Cardiac muscle cell (in vitro differentiated cells and primary cell): Measurements from ENCODE around the gene DPYSL4. TPM values are rescaled to one million over a fixed set of nuclear protein-coding genes. Genes with fewer than 3 reads are reported as not detected.

Experiments used
- DNase-seq, 2 donors: peaks; one replicate each; pipeline versions ENCODE4 v3.0.0 to v3.0.0-alpha.2; 2010 to 2017; ENCODE audit warnings: low read depth in 1 of 2, low spot score in 1 of 2
- H3K27ac ChIP-seq: fragments of 200-600 bp; sonication (generic); 2 replicates; pipeline ENCODE4 v1.5.1; 2016
- H3K27me3 ChIP-seq: fragments of 200-600 bp; sonication (generic); 2 replicates; pipeline ENCODE4 v1.6.0; 2016; ENCODE audit warnings: control low read depth
- H3K36me3 ChIP-seq: fragments of 200-600 bp; sonication (generic); 2 replicates; pipeline ENCODE4 v1.5.1; 2016; ENCODE audit warnings: control low read depth
- H3K4me1 ChIP-seq: fragments of 200-600 bp; sonication (generic); 2 replicates; pipeline ENCODE4 v1.8.1; 2017; ENCODE audit warnings: low read depth, mild to moderate bottlenecking, mixed run types
- H3K4me3 ChIP-seq: fragments of 200-600 bp; sonication (generic); 2 replicates; pipeline ENCODE4 v1.5.1; 2016; ENCODE audit warnings: mild to moderate bottlenecking
- H3K9me3 ChIP-seq: fragments of 200-600 bp; sonication (generic); 2 replicates; pipeline ENCODE4 v1.5.1; 2017; ENCODE audit warnings: low read depth, mild to moderate bottlenecking, control low read depth
- polyA plus RNA-seq: library from polyadenylated mRNA; unstranded; fragments of >200 nt; fragmentation: Nextera tagmentation; extraction: Ambion mirVana; gene quantifications from 2 replicates; pipeline ENCODE4 v1.2.1, GENCODE V29; 2016
- total RNA-seq: library from RNA; depleted of rRNA; stranded (reverse); fragments of >200 nt; gene quantifications from 2 replicates; pipeline ENCODE4 v1.2.3, GENCODE V29; 2016
- TF ChIP-seq, protein P1 (sequence below): IDR thresholded peaks from 2 replicates; pipeline ENCODE4 v1.5.1; 2012; ENCODE audit warnings: low read depth, mild to moderate bottlenecking, low read length

DPYSL4 gene
- total and polyA plus RNA-seq, 2 experiments from 2014 or later = 12.5 to 30.3 TPM

DNA sequence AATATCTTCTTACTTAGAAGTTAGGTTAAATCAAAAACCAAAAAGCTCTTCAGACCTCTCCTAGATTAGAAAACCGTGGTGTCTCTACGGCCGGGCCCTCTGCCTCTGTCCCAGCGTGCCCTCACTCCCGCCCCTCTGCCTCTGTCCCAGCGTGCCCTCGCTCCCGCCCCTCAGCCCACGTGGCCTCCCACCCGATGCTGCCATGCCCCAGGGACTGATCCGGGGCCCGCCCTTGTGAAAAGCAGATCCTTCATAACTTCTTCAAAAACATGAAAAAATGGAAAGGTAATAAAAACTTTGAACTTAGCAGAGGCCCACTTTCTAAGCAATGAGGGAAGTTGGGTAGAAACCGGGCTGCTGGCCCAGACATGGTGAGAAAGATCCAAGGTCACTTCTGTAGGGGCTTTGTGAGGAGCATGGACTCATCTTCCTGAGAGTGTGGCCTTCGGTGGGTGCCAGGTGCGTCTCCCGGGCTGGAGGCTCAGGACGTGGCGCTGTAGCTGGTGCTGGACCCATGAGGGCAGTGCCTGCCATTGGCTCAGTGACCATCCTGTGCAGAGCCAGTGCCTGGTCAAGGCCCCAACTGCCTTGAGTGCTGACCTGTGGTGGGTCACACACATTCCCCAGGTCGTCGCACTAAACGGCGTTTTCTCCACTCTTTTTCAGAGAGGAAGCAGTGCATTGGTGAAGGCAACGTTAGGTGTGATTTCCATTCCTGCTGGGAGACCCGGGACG lies 4.9 kb upstream of the DPYSL4 start:
- Histone ChIP-seq H3K4me3 (no peak overlapping the region), H3K9me3 (no peaks in the 10 kb centered on the region), H3K27me3 (peaks cover 85% of the 10 kb centered on the region), H3K4me1 (no peaks in the 10 kb centered on the region), H3K27ac (no peak overlapping the region), H3K36me3 (no peaks in the 10 kb centered on the region)
- TF ChIP-seq, protein P1, sequence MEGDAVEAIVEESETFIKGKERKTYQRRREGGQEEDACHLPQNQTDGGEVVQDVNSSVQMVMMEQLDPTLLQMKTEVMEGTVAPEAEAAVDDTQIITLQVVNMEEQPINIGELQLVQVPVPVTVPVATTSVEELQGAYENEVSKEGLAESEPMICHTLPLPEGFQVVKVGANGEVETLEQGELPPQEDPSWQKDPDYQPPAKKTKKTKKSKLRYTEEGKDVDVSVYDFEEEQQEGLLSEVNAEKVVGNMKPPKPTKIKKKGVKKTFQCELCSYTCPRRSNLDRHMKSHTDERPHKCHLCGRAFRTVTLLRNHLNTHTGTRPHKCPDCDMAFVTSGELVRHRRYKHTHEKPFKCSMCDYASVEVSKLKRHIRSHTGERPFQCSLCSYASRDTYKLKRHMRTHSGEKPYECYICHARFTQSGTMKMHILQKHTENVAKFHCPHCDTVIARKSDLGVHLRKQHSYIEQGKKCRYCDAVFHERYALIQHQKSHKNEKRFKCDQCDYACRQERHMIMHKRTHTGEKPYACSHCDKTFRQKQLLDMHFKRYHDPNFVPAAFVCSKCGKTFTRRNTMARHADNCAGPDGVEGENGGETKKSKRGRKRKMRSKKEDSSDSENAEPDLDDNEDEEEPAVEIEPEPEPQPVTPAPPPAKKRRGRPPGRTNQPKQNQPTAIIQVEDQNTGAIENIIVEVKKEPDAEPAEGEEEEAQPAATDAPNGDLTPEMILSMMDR = no peak
- DNase-seq = no peak

DNA sequence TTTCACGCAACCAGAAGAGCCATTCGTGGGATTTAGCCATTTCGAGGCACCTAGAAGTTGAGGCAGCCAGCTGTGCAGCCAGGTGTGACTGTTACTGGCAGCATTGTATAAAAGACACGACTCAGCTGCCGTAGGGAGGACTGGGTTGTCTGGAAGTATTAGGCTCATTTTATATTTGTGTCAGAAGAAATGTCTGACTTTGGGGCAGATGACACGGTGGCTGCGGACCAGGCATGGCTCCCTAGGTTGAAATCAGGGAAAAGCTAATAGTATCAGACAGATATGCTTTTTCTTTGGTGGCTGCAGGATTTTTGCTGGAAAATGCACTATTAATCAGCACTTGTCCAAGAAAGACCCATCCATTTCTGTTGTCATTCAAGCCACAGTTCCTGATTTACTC lies 4.2 kb upstream of the DPYSL4 start:
- no peak for DNase-seq
- Histone ChIP-seq H3K4me1 (no peaks in the 10 kb centered on the region), H3K4me3 (no peak overlapping the region), H3K27ac (no peak overlapping the region), H3K36me3 (no peaks in the 10 kb centered on the region), H3K27me3 (peaks cover 85% of the 10 kb centered on the region), H3K9me3 (no peaks in the 10 kb centered on the region)
- TF ChIP-seq, protein P1 = no peak

DNA sequence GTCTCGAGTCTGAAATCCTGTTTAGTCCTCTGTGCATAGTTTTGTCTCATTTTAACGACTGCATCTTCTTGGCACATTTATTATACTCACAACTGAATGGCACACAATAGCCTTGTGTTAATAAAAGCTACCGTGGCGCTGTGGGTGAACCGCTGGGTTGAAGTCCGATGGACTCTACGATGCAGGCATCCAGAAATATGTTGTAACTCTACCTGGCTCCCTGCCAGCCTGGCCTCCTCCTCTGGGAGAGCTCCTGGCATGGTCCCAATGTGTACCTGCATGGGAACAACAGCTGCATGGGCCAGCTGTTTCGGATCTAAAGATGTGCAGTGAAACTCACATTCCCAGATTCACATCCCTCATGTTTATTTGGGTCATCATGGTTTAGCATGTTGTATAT lies 3.7 kb upstream of the DPYSL4 start:
- Histone ChIP-seq H3K27me3 (peaks cover 85% of the 10 kb centered on the region), H3K4me1 (no peaks in the 10 kb centered on the region), H3K9me3 (no peaks in the 10 kb centered on the region), H3K4me3 (no peak overlapping the region), H3K27ac (no peak overlapping the region), H3K36me3 (no peaks in the 10 kb centered on the region)
- DNase-seq = no peak
- TF ChIP-seq, protein P1 = no peak

DNA sequence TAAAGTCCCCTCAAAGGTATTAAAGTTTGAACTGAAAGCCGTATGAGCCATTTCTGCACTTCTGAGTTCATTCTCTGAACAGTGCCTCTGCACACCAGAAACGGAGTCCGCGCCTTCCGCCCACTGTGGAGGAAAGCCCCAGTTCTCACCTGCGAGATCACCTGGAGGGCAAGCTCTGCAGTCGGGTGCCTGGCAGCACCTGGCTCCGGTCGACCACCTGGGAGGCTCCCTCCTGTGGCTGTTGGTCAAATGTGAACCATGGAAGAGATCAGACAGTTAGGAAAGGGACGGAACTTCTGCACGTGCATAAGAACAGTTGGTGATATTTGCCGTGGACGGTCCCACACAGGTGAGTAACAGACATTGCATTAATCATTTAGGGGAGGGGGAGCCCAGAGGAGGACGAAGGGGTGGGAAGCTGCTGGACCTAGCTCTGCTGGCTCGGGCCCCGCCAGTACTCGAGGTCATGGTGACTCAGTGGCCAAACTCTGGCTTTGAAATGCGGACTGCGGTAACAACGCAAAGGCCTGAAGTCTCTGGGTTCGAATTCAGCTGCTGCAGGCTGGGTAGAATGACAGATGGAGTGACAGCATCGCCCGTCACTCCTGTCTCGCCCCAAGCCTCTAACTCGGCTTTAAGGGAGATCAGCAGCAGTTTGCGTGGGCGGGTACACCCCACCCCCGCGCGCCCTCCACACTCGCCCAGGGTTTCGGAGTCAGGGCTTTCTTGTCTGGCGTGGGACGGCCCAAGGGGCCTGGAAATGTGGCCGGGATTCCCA lies 1.7 kb upstream of the DPYSL4 start:
- H3K27ac ChIP-seq = no peak overlapping the region
- no peaks in the 10 kb centered on the region for H3K9me3 ChIP-seq
- peaks cover 89% of the 10 kb centered on the region for H3K27me3 ChIP-seq
- H3K36me3 ChIP-seq = no peaks in the 10 kb centered on the region
- H3K4me1 ChIP-seq = no peaks in the 10 kb centered on the region
- no peak overlapping the region for H3K4me3 ChIP-seq
- DNase-seq = no peak
- TF ChIP-seq, protein P1 = no peak

DNA sequence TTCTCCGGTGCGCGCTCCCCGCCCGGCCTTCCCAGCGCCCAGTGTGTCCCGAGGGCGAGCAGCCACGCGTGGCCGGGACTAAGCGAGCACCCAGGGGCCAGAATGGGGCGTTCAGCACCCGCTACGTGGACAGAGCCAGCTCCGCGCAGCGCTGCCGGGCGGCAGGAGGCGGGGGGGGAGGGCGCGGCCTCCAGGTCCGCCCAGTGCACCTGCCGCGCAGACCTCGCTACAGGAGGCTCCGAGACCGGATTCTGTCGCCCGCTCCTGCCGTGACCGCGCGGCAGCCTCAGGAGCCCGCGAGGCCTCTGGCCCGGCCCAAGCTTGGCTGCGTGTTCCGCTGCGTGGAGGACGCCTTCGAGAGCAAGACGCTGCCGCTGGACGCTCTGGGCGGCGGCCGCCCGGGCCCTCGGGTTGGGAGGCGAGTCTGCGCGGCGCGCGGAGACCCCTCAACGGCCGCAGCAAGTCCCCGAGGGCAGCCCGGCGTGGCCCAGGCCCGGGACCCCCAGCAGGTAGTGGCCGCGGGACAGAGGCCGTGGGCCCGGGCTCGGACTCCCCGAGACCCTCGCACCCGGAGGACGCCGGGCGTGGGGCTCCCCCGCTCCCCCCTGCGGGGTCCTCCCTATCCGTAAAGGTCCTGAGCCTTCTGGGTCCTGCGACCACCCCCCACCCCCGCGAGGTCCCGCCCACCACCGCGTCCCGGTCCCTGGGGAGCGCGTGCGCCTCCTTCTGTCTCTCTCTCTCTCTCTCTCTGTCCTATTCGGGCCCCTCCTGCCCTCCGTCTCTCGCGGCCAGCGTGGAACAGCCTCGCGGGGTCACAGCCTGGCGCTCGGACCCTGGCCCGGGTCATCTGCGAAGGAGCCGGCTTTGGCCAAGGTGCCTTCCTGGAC lies 904 bp upstream of the DPYSL4 start:
- DNase-seq = peak; percentile 49 to 83
- Histone ChIP-seq H3K36me3 (no peaks in the 10 kb centered on the region), H3K27ac (no peak overlapping the region), H3K9me3 (no peaks in the 10 kb centered on the region), H3K4me1 (no peaks in the 10 kb centered on the region), H3K4me3 (peak overlapping the region; percentile 54), H3K27me3 (peaks cover 89% of the 10 kb centered on the region)
- TF ChIP-seq, protein P1 = no peak
